WTC11 (cell line): ENCODE measurements around the gene RNF31. TPM values are rescaled to one million over a fixed set of nuclear protein-coding genes. Genes with fewer than 3 reads are reported as not detected.
A peak's percentile ranks its signal among the peaks of the same experiment; 100 is the strongest.

Experiments
- ATAC-seq: fragments of 200-7000 bp; cut with Tn5 transposase; 2 replicates; pipeline ENCODE4 v1.10.0; 2021; ENCODE audit warnings: mild to moderate bottlenecking, moderate library complexity
- CTCF ChIA-PET: fragments of 300-600 bp; sonication (Branson Sonifier 250); formaldehyde crosslinking; loops from one replicate; lab custom pipeline; 2021; ENCODE audit warnings: antibody characterized with exemption; lab: Charles Lee
- POLR2A ChIA-PET: fragments of 350-600 bp; sonication (Branson Sonifier 250); formaldehyde crosslinking; loops from one replicate; lab custom pipeline; 2021; ENCODE audit warnings: antibody characterized with exemption; lab: Charles Lee
- DNase-seq: peaks from one replicate; pipeline ENCODE4 v3.0.0; 2021; ENCODE audit warnings: low spot score
- H3K27ac Mint-ChIP-seq: 2 replicates; pipeline ENCODE4 v1.8.0; 2021; ENCODE audit warnings: mixed read lengths
- H3K27me3 Mint-ChIP-seq: 2 replicates; pipeline ENCODE4 v1.8.0; 2021; ENCODE audit warnings: low read depth, mild to moderate bottlenecking, moderate library complexity, mixed read lengths
- H3K36me3 Mint-ChIP-seq: 2 replicates; pipeline ENCODE4 v1.8.0; 2021; ENCODE audit warnings: mixed read lengths
- H3K4me1 Mint-ChIP-seq: 2 replicates; pipeline ENCODE4 v1.8.0; 2022; ENCODE audit warnings: mixed read lengths
- H3K4me3 Mint-ChIP-seq: 2 replicates; pipeline ENCODE4 v1.8.0; 2021; ENCODE audit warnings: mild to moderate bottlenecking, moderate library complexity, mixed read lengths
- H3K9me3 Mint-ChIP-seq: 2 replicates; pipeline ENCODE4 v1.8.0; 2021; ENCODE audit warnings: mixed read lengths
- ELF4 ChIP-seq: sonication (generic); formaldehyde crosslinking; IDR thresholded peaks from 2 replicates; pipeline ENCODE4 v1.8.1; 2022; ENCODE audit warnings: low read depth, mild to moderate bottlenecking, moderate library complexity, missing genetic modification reagents
- GABPB1 ChIP-seq: sonication (generic); formaldehyde crosslinking; IDR thresholded peaks from 2 replicates; pipeline ENCODE4 v1.8.1; 2023; ENCODE audit warnings: mild to moderate bottlenecking, missing genetic modification reagents
- JUN ChIP-seq: sonication (generic); formaldehyde crosslinking; IDR thresholded peaks from 2 replicates; pipeline ENCODE4 v1.8.0; 2023; ENCODE audit warnings: mild to moderate bottlenecking, missing genetic modification reagents
- MYBL2 ChIP-seq: sonication (generic); formaldehyde crosslinking; IDR thresholded peaks from 2 replicates; pipeline ENCODE4 v1.8.1; 2023; ENCODE audit warnings: mild to moderate bottlenecking, moderate library complexity, missing genetic modification reagents
- NFYB ChIP-seq: sonication (generic); formaldehyde crosslinking; conservative IDR thresholded peaks from 2 replicates; pipeline ENCODE4 v1.8.0; 2022; ENCODE audit warnings: low read depth, missing genetic modification reagents
- NR3C1 ChIP-seq: sonication (generic); formaldehyde crosslinking; conservative IDR thresholded peaks from 2 replicates; pipeline ENCODE4 v1.8.1; 2023; ENCODE audit warnings: low read depth, mild to moderate bottlenecking, missing genetic modification reagents
- TEAD1 ChIP-seq: sonication (generic); formaldehyde crosslinking; IDR thresholded peaks from 2 replicates; pipeline ENCODE4 v1.8.0; 2022; ENCODE audit warnings: mild to moderate bottlenecking, missing genetic modification reagents
- ZNF423 ChIP-seq: fragments of 250-450 bp; sonication (Bioruptor Pico); IDR thresholded peaks from 2 replicates; pipeline ENCODE4 v2.1.2; 2022; ENCODE audit warnings: mild to moderate bottlenecking, moderate library complexity
- ZNF671 ChIP-seq: fragments of 250-450 bp; sonication (Bioruptor Pico); IDR thresholded peaks from 2 replicates; pipeline ENCODE4 v1.8.0; 2021; ENCODE audit warnings: mild to moderate bottlenecking
- total RNA-seq: library from RNA; stranded (reverse); gene quantifications from 3 replicates; pipeline ENCODE4 v1.2.3, GENCODE V29; 2021
- TF ChIP-seq, protein P1 (sequence below): sonication (generic); formaldehyde crosslinking; IDR thresholded peaks from 2 replicates; pipeline ENCODE4 v1.8.0; 2022; ENCODE audit warnings: mild to moderate bottlenecking, missing genetic modification reagents
- TF ChIP-seq, protein P2 (sequence below): sonication (generic); formaldehyde crosslinking; IDR thresholded peaks from 2 replicates; pipeline ENCODE4 v1.8.1; 2022; ENCODE audit warnings: low read depth, mild to moderate bottlenecking, moderate library complexity, missing genetic modification reagents, borderline replicate concordance
- TF ChIP-seq, protein P3 (sequence below): sonication (generic); formaldehyde crosslinking; IDR thresholded peaks from 2 replicates; pipeline ENCODE4 v1.8.1; 2023; ENCODE audit warnings: mild to moderate bottlenecking, missing genetic modification reagents, moderate library complexity
- TF ChIP-seq, protein P4 (sequence below): sonication (generic); formaldehyde crosslinking; IDR thresholded peaks from 2 replicates; pipeline ENCODE4 v1.8.0; 2023; ENCODE audit warnings: missing genetic modification reagents, mild to moderate bottlenecking, borderline replicate concordance
- TF ChIP-seq, protein P5 (sequence below): fragments of 200-600 bp; IDR thresholded peaks from 2 replicates; pipeline ENCODE4 v1.8.0; 2022; ENCODE audit warnings: antibody characterized with exemption
- TF ChIP-seq, protein P6 (sequence below): sonication (generic); formaldehyde crosslinking; IDR thresholded peaks from 2 replicates; pipeline ENCODE4 v1.8.0; 2022; ENCODE audit warnings: mild to moderate bottlenecking, missing genetic modification reagents

The RNF31 gene
- total RNA-seq, 1 experiment from 2014 or later = 86.2 TPM

DNA sequence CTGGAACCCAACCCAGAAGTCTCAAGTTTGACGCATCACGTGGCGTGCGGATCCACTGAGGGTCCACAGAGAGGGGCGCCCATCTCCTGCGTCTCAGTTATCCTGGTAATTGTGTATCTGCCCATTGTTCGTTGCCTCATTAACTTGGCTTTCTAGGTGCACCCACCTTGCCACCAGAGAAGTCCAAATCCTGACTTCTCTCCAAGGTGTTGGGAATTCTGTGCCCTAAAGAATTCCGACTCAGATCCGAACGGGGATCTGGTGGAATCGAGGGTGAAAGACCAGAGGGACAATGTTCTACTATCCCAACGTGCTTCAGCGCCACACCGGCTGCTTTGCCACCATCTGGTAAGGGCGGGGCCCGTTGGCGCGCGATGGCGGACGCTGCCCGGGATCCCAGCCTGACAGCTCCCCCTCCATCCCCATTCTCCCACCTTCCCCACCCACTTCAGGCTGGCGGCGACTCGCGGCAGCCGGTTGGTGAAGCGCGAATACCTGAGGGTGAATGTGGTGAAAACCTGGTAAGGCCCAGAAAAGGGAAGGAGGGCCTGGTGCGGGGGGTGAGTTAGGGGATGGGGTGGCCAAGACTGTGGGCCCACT is 25.1 kb downstream of the RNF31 start:
- H3K36me3 Mint-ChIP-seq = peaks cover 3% of the 10 kb centered on the region; the same call in 1 of the 2 replicates
- ChIA-PET POLR2A (interaction anchor here (1.2 to 1.5 kb wide), 3 partner anchors 11 to 25 kb away, joined by 4 to 6 read pairs (median 4); partner anchors contain the start of genes IRF9, RNF31 and TM9SF1), CTCF (interaction anchor here (0.7 to 3.1 kb wide), 6 partner anchors 11 to 114 kb away, joined by 3 to 16 read pairs (median 3); partner anchors contain the start of genes IPO4, IRF9 and TINF2)
- H3K4me1 Mint-ChIP-seq = peaks cover 9% of the 10 kb centered on the region
- no peaks in the 10 kb centered on the region; the same call in none of the 2 replicates for H3K27me3 Mint-ChIP-seq
- peak overlapping the region; percentile 74 for H3K27ac Mint-ChIP-seq
- DNase-seq (peak; percentile 19), ATAC-seq (no peak)
- peak overlapping the region; percentile 79 for H3K4me3 Mint-ChIP-seq
- no peak for TF ChIP-seq ZNF671 (CRISPR knock-in tag)
- TF ChIP-seq NR3C1 (CRISPR knock-in tag) = no peak
- TF ChIP-seq ELF4 (CRISPR knock-in tag) = no peak
- TF ChIP-seq, protein P1, sequence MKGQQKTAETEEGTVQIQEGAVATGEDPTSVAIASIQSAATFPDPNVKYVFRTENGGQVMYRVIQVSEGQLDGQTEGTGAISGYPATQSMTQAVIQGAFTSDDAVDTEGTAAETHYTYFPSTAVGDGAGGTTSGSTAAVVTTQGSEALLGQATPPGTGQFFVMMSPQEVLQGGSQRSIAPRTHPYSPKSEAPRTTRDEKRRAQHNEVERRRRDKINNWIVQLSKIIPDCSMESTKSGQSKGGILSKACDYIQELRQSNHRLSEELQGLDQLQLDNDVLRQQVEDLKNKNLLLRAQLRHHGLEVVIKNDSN (CRISPR knock-in tag) = peak; percentile 77
- TF ChIP-seq, protein P2, sequence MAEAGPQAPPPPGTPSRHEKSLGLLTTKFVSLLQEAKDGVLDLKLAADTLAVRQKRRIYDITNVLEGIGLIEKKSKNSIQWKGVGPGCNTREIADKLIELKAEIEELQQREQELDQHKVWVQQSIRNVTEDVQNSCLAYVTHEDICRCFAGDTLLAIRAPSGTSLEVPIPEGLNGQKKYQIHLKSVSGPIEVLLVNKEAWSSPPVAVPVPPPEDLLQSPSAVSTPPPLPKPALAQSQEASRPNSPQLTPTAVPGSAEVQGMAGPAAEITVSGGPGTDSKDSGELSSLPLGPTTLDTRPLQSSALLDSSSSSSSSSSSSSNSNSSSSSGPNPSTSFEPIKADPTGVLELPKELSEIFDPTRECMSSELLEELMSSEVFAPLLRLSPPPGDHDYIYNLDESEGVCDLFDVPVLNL (CRISPR knock-in tag) = no peak
- TF ChIP-seq, protein P3, sequence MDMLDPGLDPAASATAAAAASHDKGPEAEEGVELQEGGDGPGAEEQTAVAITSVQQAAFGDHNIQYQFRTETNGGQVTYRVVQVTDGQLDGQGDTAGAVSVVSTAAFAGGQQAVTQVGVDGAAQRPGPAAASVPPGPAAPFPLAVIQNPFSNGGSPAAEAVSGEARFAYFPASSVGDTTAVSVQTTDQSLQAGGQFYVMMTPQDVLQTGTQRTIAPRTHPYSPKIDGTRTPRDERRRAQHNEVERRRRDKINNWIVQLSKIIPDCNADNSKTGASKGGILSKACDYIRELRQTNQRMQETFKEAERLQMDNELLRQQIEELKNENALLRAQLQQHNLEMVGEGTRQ (CRISPR knock-in tag) = peak; percentile 69
- no peak for TF ChIP-seq JUN (CRISPR knock-in tag)
- TF ChIP-seq NFYB (CRISPR knock-in tag) = no peak
- TF ChIP-seq GABPB1 (CRISPR knock-in tag) = no peak
- TF ChIP-seq, protein P4, sequence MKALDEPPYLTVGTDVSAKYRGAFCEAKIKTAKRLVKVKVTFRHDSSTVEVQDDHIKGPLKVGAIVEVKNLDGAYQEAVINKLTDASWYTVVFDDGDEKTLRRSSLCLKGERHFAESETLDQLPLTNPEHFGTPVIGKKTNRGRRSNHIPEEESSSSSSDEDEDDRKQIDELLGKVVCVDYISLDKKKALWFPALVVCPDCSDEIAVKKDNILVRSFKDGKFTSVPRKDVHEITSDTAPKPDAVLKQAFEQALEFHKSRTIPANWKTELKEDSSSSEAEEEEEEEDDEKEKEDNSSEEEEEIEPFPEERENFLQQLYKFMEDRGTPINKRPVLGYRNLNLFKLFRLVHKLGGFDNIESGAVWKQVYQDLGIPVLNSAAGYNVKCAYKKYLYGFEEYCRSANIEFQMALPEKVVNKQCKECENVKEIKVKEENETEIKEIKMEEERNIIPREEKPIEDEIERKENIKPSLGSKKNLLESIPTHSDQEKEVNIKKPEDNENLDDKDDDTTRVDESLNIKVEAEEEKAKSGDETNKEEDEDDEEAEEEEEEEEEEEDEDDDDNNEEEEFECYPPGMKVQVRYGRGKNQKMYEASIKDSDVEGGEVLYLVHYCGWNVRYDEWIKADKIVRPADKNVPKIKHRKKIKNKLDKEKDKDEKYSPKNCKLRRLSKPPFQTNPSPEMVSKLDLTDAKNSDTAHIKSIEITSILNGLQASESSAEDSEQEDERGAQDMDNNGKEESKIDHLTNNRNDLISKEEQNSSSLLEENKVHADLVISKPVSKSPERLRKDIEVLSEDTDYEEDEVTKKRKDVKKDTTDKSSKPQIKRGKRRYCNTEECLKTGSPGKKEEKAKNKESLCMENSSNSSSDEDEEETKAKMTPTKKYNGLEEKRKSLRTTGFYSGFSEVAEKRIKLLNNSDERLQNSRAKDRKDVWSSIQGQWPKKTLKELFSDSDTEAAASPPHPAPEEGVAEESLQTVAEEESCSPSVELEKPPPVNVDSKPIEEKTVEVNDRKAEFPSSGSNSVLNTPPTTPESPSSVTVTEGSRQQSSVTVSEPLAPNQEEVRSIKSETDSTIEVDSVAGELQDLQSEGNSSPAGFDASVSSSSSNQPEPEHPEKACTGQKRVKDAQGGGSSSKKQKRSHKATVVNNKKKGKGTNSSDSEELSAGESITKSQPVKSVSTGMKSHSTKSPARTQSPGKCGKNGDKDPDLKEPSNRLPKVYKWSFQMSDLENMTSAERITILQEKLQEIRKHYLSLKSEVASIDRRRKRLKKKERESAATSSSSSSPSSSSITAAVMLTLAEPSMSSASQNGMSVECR = 0 out of 2 replicates have a peak, but pooled peaks have one; percentile 7
- 0 out of 2 replicates have a peak, but pooled peaks have one; percentile 17 for TF ChIP-seq TEAD1 (CRISPR knock-in tag)
- TF ChIP-seq, protein P5, sequence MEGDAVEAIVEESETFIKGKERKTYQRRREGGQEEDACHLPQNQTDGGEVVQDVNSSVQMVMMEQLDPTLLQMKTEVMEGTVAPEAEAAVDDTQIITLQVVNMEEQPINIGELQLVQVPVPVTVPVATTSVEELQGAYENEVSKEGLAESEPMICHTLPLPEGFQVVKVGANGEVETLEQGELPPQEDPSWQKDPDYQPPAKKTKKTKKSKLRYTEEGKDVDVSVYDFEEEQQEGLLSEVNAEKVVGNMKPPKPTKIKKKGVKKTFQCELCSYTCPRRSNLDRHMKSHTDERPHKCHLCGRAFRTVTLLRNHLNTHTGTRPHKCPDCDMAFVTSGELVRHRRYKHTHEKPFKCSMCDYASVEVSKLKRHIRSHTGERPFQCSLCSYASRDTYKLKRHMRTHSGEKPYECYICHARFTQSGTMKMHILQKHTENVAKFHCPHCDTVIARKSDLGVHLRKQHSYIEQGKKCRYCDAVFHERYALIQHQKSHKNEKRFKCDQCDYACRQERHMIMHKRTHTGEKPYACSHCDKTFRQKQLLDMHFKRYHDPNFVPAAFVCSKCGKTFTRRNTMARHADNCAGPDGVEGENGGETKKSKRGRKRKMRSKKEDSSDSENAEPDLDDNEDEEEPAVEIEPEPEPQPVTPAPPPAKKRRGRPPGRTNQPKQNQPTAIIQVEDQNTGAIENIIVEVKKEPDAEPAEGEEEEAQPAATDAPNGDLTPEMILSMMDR = no peak
- TF ChIP-seq, protein P6, sequence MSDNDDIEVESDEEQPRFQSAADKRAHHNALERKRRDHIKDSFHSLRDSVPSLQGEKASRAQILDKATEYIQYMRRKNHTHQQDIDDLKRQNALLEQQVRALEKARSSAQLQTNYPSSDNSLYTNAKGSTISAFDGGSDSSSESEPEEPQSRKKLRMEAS (CRISPR knock-in tag) = peak; percentile 63; the same call in 1 of the 2 replicates
- TF ChIP-seq MYBL2 (CRISPR knock-in tag) = no peak
- TF ChIP-seq ZNF423 (CRISPR knock-in tag) = no peak
- no peaks in the 10 kb centered on the region for H3K9me3 Mint-ChIP-seq
